AG09319 (cell line): ENCODE results near the gene OR51F2.
"Not testable (repeated sequence)": the region's sequence is repeated elsewhere in the genome, so short reads cannot be mapped to it uniquely, and the experiment has no call there.

ENCODE experiments used
- DNase-seq: peaks from one replicate; pipeline ENCODE4 v3.0.0-alpha.2; 2010; ENCODE audit warnings: low read depth; ENCODE audit errors: extremely low read depth
- TF ChIP-seq, protein P1 (sequence below): IDR thresholded peaks from 2 replicates; pipeline ENCODE4 v1.5.1; 2011; ENCODE audit warnings: low read depth, mild to moderate bottlenecking, inconsistent platforms, low read length, moderate library complexity

The OR51F2 gene

DNA sequence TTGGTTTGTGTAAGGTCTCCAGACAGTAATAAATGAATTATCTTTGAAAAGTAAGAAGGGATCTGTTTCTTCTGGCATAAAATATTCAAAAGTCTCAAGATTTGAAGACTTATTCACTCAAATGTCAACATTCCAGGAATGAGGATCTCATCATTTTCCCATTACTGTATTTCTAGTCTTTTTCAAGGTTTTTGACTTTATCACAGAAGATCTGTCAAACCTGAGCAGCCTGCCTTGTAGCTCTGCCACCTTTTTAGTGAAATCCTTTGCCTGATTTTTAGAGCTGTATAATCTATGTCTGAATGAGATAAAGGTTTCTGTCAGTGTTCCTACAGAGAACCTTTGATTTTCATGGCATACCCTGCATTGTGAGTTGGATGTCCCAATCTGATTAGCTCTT, 4.0 kb downstream of the OR51F2 start:
- TF ChIP-seq, protein P1, sequence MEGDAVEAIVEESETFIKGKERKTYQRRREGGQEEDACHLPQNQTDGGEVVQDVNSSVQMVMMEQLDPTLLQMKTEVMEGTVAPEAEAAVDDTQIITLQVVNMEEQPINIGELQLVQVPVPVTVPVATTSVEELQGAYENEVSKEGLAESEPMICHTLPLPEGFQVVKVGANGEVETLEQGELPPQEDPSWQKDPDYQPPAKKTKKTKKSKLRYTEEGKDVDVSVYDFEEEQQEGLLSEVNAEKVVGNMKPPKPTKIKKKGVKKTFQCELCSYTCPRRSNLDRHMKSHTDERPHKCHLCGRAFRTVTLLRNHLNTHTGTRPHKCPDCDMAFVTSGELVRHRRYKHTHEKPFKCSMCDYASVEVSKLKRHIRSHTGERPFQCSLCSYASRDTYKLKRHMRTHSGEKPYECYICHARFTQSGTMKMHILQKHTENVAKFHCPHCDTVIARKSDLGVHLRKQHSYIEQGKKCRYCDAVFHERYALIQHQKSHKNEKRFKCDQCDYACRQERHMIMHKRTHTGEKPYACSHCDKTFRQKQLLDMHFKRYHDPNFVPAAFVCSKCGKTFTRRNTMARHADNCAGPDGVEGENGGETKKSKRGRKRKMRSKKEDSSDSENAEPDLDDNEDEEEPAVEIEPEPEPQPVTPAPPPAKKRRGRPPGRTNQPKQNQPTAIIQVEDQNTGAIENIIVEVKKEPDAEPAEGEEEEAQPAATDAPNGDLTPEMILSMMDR = no peak
- DNase-seq = no peak

DNA sequence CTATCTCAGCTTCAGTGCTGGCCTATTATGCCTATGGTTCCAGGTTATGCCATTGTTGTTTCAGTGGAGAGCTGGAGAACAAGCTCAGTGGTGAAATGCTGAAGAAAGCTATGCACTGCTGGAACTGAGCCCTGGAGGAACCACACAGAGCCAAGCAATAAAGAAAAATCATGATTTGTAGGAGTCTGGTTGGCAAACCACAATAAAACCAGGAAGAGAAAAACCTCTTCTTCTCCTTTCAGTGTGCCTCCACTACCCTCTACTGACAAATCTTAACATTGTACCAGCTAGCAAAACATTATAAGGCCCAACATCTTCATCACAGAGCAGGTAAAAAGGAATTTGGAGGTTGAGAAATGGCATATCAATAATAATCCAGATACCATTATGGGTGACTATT, 5.3 kb downstream of the OR51F2 start:
- TF ChIP-seq, protein P1 = no peak; the same call in 1 of the 2 replicates
- no peak for DNase-seq

DNA sequence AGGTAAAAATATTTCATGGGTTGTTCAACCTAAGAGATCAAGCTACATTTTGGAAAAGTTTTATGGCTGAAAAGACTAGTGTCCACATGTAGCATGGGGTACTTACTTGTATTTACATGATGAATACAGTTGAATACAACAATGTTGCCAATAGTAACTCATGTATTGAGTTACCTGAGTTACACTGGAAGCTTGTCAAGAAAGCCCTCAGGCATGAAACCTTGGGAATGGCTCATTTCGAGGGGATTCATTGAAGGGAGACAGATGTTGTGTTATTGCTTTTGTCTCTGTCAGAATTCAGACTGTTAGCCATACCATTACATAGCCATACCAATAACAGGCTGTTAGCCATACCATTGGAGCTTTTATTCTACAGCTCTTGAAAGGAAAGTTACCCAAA, 9.2 kb downstream of the OR51F2 start:
- DNase-seq = no peak
- TF ChIP-seq, protein P1 = no peak

DNA sequence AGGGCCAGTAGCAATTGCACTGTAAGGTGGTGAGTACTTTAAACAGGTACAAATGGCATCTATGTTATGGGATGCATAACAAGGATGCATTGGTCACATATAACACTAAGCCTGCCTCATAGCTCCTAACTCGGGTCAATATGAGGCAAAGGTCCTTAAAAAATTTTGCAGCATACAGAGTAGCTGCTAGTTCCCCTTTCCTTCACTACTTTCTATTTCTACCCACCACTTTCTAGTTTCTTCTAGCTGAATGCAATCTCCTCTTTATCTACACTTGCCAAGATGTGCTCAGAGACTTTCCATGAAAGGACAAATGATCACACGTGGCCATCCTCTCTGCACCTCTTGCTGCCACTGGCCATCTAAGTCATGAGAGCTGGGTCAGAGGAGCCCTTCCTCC, 9.8 kb downstream of the OR51F2 start:
- TF ChIP-seq, protein P1 = no peak

DNA sequence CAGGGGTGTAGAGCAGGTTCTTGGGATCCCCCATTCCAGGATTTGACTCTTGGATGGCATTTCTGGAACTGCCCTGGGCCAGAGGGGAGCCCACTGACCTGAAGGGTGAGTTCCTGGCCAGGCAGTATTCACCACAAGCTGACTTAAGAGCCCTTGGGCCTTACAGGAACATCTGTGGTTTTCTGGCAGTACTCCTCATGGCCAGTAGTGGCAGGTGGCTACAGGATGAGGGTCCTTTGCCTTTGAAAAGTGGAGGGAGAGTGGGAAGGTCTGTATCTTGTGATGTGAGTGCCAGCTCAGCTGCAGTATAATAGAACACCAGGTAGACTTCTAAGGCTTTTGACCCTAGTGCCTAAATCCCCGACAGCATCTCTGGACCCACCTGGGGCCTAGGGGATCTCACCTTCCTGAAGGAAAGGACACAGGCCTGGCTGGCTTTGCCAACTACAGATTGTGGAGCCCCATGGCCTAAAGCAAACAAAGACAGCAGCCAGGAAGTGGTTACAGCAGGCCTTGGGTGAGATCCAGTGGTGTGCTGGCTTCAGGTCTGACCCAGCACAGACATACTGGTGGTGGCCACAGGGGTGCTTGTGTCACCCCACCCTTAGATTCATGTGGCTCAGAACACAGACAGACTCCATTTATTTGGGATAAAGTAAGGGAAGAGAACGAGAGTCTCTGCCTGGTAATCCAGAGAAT, 18.9 kb downstream of the OR51F2 start:
- no peak for DNase-seq
- TF ChIP-seq, protein P1 = no peak

More for the DNA sequence above, 9.8 kb downstream of the OR51F2 start:
- DNase-seq = no peak

DNA sequence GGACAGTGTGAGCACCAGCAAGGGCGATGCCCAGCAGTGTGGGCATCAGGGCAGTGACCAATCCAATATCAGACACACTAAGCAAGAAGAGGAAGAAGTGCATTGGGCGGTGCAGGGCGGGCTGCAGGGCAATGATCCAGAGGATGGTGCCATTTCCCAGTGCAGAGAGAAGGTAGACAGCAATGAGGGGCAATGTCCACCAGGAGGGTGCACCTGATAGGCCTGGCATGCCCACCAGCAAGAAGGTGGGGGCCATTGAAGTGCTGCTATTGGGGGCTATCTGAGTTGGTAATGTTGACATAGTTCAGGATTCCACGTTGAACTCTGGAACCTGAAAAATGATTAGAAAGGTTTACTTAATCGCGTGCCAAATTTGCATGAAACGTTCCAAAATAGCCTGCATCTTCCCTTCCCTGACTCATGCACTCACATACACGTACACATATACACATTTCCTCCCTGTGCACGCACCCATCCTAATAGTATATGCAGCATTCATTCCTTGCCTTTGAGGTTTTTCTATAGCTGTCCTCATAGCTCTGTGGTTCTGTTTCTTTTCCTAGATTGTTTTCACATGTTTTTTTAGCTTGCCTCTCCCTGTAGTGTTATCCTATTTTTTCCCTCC, 27.9 kb downstream of the OR51F2 start, which contains the start of gene OR51S1:
Gene OR51S1 (minus strand): TSS at position 301 of the 625 bp plus-strand sequence. CDS start 0 bp downstream, at position 301.
- no peak for DNase-seq

DNA sequence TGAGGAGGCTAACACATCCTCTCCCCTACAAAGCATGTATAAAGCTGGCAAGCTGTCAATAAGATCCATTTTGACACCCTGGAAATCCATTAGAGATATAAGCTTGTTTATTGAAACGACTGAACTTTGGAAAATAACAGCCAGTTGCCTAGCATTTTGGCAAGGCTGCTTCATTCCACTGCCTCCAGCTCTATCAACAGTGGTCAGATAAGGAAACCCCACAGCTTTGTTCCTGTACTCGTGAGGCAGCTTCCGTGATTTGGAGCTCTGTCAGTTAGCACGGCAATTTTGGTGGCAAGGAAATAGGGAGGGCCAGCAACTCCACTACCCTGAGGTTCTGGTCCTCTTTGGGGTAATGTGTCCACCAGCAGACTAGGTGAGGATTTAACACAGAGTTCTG, 29.9 kb downstream of the OR51F2 start:
- TF ChIP-seq, protein P1 = no peak
- DNase-seq = no peak

More for the DNA sequence above, 27.9 kb downstream of the OR51F2 start, which contains the start of gene OR51S1:
- TF ChIP-seq, protein P1 = no peak

DNA sequence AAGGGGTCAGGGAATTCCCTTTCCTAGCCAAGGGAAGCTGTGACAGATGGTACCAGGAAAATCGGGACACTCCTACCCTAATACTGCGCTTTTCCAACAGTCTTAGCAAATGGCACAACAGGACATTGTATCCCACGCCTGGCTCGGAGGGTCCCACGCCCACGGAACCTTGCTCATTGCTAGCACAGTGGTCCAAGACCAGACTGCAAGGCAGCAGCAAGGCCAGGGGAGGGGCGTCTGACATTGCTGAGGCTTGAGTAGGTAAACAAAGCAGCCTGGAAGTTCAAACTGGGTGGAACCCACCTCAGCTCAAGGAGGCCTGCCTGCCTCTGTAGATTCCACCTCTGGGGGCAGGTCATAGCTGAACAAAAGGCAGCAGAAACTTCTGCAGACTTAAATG, 33.2 kb downstream of the OR51F2 start:
- not testable (repeated sequence) for DNase-seq
